Left hindlimb (tissue), 1 donor: Measurements from ENCODE around the gene ASB12.
A peak's percentile ranks its signal among the peaks of the same experiment; 100 is the strongest.
"Not testable (repeated sequence)": the region's sequence is repeated elsewhere in the genome, so short reads cannot be mapped to it uniquely, and the experiment has no call there.

Source experiments
- DNase-seq: peaks from one replicate; pipeline ENCODE4 v3.0.0-alpha.2; 2018

The ASB12 gene

GRCh38 chrX:64230123-64230970 is at the start of gene ASB12:
TSS of gene ASB12 (minus strand) at chrX:64230607. CDS start at chrX:64225650, 4,957 bp downstream.
- DNase-seq = no peak

- no peak for DNase-seq
Measured at GRCh38 chrX:64265265-64265664, 34.9 kb upstream of the ASB12 start.

DNA sequence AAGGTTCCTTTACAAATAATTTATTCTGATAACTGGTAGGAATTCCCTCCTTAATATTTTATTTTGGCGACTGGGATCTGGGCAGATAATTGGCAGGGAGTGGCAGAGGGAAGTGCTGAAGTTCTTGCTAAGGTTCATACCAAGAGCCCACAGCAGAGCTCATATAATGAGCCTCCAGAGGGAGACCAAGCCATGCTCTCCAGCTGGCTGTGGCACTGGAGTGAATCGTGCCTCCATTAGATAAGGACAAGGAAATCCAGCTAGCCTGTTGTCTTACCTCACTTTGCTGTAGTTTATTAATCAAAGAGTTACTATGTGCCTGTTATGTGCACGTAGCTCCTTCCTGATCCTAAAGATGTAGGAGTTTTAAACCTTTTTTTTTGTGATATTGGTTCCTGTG is 1.3 kb downstream of the ASB12 start:
- DNase-seq = no peak

- DNase-seq = no peak
Measured at GRCh38 chrX:64218023-64218422, 12.4 kb downstream of the ASB12 start.

DNA sequence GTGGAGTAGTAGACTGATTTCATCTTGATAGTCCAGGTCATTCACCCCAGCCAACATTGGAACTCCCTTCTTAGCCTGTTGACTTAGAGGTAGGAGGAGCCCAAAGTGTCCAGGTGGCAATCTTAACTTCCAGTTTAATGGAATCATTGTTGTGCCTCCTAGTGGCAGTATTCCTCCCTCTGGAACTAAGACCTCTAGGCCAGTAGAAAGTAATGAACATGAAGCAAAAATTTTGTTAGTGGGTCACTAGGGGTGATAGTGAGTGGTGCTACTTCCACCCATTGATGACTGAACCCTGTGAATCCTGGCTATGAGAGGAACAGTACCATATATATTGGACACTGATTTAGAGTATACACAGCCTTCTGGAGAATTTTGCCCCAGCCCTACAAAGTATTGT is 16.4 kb downstream of the ASB12 start:
- DNase-seq = not testable (repeated sequence)

GRCh38 chrX:64206556-64207162 is 23.7 kb downstream of the ASB12 start:
- DNase-seq = no peak

DNA sequence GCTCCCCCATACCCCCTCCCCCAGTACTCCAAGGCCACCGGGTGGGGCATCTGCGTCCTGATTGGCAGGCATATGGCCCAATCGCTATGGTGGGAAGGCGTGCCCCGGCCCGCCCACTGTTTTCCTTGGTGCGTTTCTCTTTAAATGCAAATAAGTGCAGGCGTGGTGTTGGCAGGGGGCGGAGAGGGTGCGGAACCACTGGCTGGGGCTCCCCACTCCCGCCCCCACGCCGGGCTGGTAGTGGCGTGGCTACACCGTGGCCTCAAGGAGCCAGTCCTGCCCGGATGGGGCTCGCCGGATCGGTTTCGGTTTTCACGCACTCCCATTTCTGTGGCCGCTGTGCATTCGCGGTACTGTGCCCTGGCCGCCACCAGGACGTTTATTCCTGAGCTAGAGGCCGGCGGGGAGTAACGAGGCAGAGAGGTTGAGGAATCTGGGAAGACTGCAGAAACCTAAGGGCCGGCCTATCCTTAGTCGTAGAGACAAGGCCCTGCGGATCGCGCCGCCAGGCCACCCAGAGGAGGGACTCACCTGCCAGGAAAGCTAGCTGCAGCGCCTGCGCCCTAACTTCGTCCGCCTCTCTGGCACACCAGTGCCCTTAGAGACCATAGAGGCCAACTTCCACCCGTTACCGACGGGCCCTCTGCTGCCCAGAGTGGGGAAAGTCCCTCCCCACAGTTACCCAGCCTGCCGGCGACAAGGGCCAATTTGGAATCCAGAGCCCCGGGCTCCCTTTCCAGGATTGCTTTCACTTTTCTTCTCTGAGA is 24.5 kb downstream of the ASB12 start:
- peak; percentile 95 for DNase-seq

GRCh38 chrX:64205441-64205734 is 25.0 kb downstream of the ASB12 start, which contains the start of gene AMER1:
TSS of gene AMER1 (minus strand) at chrX:64205708. CDS start at chrX:64193286, 12,422 bp downstream.
- DNase-seq = no peak

DNA sequence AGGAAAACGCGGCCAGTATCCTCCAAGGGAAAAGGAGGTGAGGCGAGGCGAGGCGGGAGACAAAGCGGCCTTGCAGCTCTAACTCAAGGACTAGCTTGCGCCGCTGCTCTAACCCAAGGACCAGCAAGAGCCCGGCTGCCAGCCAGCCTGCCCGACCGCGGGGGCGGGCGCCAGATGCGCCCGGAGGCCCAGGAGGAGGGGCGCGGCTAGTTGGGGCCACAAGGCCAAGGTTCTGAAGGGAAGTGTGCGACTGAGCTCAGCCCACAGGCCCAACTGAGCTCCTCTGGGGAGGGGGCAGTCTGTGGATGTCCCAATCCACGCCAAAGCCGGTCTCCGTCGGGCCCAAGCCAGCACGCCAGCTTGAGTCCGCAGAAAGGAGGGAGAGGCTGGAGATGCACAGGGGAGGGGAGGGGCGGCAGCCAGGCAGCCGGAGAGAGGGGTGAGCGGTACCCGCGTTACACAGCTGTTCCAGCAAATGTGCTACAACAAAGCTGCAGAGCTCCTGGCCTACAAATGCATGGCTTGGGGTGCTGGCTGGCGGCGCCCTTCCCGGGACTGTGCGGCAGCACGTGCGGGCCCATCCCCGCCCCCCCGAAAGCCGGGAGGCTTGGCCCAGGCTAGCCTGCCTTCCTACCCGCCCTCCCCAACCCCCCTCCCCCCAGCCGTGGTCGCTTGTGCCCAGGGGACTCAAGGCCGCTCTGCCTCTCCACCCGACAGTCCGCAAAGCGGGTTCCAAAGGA is 25.5 kb downstream of the ASB12 start:
- peak; percentile 55 for DNase-seq

DNA sequence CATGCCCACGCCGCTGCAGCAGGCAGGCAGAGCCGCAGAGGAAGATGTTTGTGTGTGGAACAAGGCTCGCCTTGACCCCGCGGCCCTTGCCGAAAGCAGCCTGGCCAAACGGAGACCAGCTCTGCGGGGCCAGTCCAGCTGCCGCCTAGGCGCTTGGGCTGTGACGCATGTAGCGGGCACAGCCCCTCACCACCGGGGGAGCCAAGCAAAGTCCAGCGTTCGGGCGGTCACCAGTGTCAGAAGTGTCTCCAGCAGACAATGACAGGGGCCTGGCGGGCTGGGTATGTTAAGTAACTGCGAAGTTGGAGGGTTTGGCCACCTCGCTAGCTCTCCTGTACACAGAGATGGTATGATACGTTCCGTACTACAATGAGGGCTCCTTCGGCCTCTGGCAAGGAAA is 26.2 kb downstream of the ASB12 start:
- DNase-seq = no peak

DNA sequence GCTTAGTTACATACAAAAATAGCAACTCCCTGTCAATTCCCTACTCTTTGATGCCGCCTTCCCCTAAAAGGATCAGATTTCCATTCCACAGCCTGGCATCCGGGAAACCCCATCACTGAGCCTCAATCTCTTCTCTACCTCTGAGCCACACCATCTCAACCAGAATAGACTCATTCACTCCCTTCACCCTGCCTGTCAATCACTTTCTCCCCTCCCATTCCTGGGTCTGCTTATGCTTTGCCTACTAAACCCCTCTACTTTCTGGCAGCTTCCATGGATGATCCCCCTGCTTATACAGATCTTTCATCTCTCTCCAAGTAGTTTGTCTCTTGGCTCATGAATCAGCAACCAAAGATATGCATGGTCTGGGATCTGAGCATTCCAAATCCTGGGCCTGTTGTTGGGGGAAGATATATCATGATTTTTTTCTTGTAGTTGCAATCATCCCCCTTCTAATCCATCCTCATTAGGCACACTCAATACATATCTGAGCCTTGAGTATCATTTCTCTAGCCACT is 27.5 kb downstream of the ASB12 start:
- no peak for DNase-seq

GRCh38 chrX:64198036-64198435 is 32.4 kb downstream of the ASB12 start:
- DNase-seq = no peak

- no peak for DNase-seq
Measured at GRCh38 chrX:64196606-64197005, 33.8 kb downstream of the ASB12 start.

- DNase-seq = no peak
Measured at GRCh38 chrX:64195862-64196261, 34.5 kb downstream of the ASB12 start.

DNA sequence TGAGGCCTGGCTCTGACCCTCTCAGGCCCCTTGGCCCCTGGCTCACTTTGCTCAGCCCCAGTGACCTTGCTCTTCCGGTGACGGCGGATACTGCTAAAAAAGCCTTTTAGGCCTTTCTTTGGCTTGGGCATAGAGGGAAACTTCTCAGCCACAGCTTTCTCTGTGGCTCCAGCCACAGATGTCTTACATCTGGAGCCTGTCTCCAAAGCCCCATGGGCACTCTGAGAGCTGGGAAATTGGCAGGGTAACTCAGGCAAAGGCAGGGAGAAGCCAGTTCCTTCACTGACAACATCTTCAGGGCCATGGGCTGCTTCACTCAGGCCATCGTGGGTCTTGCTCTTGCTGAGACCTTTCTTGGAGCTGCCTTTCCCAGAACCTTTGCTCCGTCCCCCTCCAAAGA is 37.7 kb downstream of the ASB12 start:
- DNase-seq = no peak

GRCh38 chrX:64192040-64192439 is 38.4 kb downstream of the ASB12 start:
- DNase-seq = no peak

DNA sequence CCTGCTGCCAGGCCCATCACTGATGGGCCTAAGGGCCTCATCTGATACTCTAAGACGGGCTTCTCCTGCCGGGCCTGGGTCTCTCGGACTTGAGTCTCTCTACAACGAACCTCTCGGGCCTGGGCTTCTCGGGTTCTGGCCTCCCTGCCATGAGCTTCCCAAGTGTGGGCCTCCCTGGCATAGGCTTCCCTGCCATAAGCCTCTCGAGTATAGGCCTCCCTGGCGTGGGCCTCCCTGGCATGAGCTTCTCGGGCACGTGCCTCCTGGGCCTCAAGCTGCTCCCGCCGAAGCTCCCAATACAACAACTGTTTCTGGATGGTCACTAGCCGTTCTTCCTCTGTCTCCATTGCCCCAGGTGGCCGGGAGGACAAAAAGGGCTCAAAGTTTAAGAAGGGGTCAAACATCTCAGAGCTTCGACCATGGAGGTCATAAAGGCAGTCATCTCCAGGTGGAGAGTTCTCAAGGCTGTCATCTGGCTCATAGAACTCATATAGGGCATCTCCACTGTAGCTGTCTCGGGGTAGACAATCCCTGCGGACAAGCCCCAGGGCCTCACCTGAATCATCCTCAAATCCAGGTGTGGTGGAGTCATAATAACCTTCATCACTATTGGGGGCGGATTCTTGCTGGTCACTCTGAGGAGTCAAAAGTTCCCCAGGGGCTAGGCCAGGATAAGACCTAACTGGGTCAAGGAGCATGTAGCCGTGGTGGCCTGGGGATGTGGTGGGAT is 39.0 kb downstream of the ASB12 start:
- DNase-seq = no peak

DNA sequence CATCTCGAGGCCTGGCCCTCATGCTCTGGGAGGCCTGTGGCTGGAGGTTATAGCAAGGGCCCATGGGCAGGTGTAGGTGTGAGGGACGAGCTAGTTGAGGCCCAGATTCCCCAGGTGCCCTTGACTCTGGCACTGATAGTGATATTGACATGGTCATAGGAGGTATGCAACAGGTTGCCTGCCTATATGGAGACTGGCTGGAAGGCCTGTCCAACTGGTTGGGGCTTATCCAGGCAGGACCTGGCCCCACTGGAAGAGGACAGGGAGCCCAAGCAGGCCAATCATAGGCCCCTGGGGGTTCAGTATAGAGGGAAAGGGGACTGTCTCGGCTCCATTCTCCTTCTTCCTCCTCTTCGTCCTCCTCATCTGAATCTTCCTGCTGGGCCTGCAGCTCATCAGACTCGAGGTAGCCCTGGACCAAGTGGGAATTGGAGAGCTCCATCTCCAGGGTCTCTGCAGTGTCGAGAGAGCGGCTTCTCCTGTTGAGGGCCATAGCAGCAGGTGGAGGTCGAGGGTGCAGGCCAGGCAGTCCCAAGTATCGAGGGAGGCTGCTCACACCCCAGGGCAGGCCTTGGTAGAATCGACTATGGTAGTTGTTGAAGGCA is 40.2 kb downstream of the ASB12 start:
- no peak for DNase-seq

GRCh38 chrX:64188901-64189300 is 41.5 kb downstream of the ASB12 start:
- DNase-seq = no peak

GRCh38 chrX:64187762-64188150 is 42.7 kb downstream of the ASB12 start:
- no peak for DNase-seq

DNA sequence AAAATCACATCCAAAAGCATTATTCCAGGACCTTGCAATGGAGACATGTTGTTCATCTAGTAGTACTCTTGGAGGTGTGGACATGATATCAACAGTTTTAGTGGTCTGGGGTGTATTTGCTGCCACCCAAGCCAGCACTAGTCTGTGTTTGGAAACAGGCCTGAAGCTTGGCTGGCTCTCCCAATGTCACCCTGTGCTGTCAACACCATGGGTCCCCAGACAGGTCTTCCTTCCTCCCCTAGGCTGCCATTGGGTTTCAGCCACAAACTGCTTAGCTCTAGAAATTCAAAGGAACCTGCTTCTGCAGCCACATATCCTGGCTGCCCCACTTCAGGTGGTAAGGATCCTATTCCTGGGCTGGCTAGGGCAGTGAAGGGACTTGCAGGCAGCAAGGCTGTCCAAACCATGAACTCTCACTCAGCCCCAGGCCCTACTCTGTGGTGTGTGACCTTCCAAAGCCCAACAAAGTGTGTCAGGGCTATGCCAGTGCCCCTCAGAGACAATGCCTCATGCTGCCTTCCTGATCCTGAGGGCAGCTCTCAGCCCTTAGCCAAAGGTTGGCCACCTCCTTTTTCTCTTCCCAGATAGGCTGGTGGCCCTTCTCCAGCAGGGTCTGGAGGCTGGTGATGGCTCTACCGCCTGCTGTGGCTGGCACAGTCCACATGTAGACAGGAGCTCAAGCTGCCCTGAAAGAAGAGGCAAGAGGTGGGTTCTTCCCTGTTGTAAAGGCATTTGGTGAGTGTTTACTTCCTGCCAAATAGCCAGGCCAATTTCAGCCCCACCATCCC is 43.2 kb downstream of the ASB12 start:
- DNase-seq = no peak
